ENCODE measurements around the gene PPP6R1. TPM values are rescaled to one million over a fixed set of nuclear protein-coding genes. Genes with fewer than 3 reads are reported as not detected.
A peak's percentile ranks its signal among the peaks of the same experiment; 100 is the strongest.

The PPP6R1 gene
- total RNA-seq, 1 donor from 2014 or later = 30.4 TPM

- Histone ChIP-seq H3K27ac (no peak overlapping the region), H3K9me3 (no peaks in the 10 kb centered on the region), H3K36me3 (no peaks in the 10 kb centered on the region), H3K27me3 (no peaks in the 10 kb centered on the region), H3K4me1 (peaks cover 6% of the 10 kb centered on the region), H3K4me3 (peak overlapping the region; percentile 5 to 43)
- intact Hi-C loops (cut with DNase I) = loop anchor here (10.0 kb wide), 2 partner anchors 73 to 203 kb away; partner anchors contain the start of genes IL11 and TMEM190
- no peak for DNase-seq (ENCODE audit: extremely low spot score in 2 of 2)
- TF ChIP-seq POLR2AphosphoS5 (IDR thresholded peaks at IDR 0.05; ENCODE audit: insufficient read depth in 1 of 2, low read depth in 1 of 2) = peak; percentile 34 to 67
- TF ChIP-seq POLR2A (IDR thresholded peaks at IDR 0.05) = no peak
- TF ChIP-seq, protein P1, sequence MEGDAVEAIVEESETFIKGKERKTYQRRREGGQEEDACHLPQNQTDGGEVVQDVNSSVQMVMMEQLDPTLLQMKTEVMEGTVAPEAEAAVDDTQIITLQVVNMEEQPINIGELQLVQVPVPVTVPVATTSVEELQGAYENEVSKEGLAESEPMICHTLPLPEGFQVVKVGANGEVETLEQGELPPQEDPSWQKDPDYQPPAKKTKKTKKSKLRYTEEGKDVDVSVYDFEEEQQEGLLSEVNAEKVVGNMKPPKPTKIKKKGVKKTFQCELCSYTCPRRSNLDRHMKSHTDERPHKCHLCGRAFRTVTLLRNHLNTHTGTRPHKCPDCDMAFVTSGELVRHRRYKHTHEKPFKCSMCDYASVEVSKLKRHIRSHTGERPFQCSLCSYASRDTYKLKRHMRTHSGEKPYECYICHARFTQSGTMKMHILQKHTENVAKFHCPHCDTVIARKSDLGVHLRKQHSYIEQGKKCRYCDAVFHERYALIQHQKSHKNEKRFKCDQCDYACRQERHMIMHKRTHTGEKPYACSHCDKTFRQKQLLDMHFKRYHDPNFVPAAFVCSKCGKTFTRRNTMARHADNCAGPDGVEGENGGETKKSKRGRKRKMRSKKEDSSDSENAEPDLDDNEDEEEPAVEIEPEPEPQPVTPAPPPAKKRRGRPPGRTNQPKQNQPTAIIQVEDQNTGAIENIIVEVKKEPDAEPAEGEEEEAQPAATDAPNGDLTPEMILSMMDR (IDR thresholded peaks at IDR 0.05) = peak; percentile 93 to 97 (median 96)
Measured at GRCh38 chr19:55301459-55302317, 42.9 kb upstream of the PPP6R1 start.

- TF ChIP-seq POLR2AphosphoS5 (IDR thresholded peaks at IDR 0.05; ENCODE audit: insufficient read depth in 1 of 2, low read depth in 1 of 2) (no peak), POLR2A (IDR thresholded peaks at IDR 0.05) (no peak)
- TF ChIP-seq, protein P1 (IDR thresholded peaks at IDR 0.05) = no peak
- DNase-seq (ENCODE audit: extremely low spot score in 2 of 2) = no peak
- Histone ChIP-seq H3K27ac (no peak overlapping the region), H3K4me3 (no peak overlapping the region), H3K27me3 (no peaks in the 10 kb centered on the region), H3K9me3 (no peaks in the 10 kb centered on the region), H3K36me3 (no peaks in the 10 kb centered on the region), H3K4me1 (peaks cover 6% of the 10 kb centered on the region)
- intact Hi-C loops (cut with DNase I) = loop anchor here (10.0 kb wide), 2 partner anchors 74 to 204 kb away; partner anchors contain the start of genes IL11 and TMEM190
Measured at GRCh38 chr19:55300886-55301458, 42.2 kb upstream of the PPP6R1 start.

GRCh38 chr19:55299991-55300390 lies 41.2 kb upstream of the PPP6R1 start:
- Histone ChIP-seq H3K27ac (no peak overlapping the region), H3K9me3 (no peaks in the 10 kb centered on the region), H3K4me3 (no peak overlapping the region), H3K36me3 (no peaks in the 10 kb centered on the region), H3K27me3 (no peaks in the 10 kb centered on the region), H3K4me1 (peaks cover 6% of the 10 kb centered on the region)
- TF ChIP-seq POLR2A (IDR thresholded peaks at IDR 0.05) = no peak
- TF ChIP-seq, protein P1 (IDR thresholded peaks at IDR 0.05) = no peak
- no peak for TF ChIP-seq POLR2AphosphoS5 (IDR thresholded peaks at IDR 0.05; ENCODE audit: insufficient read depth in 1 of 2, low read depth in 1 of 2)
- intact Hi-C loops (cut with DNase I) = loop anchor here (10.0 kb wide), 2 partner anchors 75 to 205 kb away; partner anchors contain the start of genes IL11 and TMEM190
- no peak for DNase-seq (ENCODE audit: extremely low spot score in 2 of 2)

- H3K9me3 ChIP-seq = no peaks in the 10 kb centered on the region
- no peak overlapping the region for H3K4me3 ChIP-seq
- peaks cover 6% of the 10 kb centered on the region for H3K4me1 ChIP-seq
- no peak for DNase-seq (ENCODE audit: extremely low spot score in 2 of 2)
- H3K36me3 ChIP-seq = no peaks in the 10 kb centered on the region
- intact Hi-C loops (cut with DNase I) = no loop called here
- no peaks in the 10 kb centered on the region for H3K27me3 ChIP-seq
- H3K27ac ChIP-seq = no peak overlapping the region
- no peak for TF ChIP-seq POLR2AphosphoS5 (IDR thresholded peaks at IDR 0.05; ENCODE audit: insufficient read depth in 1 of 2, low read depth in 1 of 2)
- no peak for TF ChIP-seq POLR2A (IDR thresholded peaks at IDR 0.05)
- TF ChIP-seq, protein P1 (IDR thresholded peaks at IDR 0.05) = no peak
Measured at GRCh38 chr19:55297267-55297666, 38.5 kb upstream of the PPP6R1 start.

All from vagina (tissue), 2 donors.